Measurements from ENCODE around the gene OR6V1.

DNA sequence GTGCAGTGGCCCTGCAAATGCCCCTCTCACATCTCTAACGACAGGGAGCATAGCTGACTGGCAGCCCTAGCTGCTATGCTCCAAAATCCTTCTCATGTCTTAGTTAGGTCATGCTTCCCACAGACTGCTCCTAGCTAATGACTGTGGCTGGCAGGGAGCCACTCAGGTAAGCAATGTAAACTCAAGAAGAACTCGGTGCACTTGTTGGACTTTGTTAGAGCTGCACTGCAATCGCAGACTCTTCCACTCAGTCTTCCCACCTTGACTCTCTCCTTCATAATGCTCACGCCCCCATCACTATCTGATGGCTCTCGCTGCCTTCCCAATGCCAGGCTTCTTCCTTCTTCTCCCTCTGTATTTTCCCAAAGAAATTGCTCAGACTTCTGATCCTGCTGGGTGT is 49.2 kb upstream of the OR6V1 start:
- TF ChIP-seq, protein P1, sequence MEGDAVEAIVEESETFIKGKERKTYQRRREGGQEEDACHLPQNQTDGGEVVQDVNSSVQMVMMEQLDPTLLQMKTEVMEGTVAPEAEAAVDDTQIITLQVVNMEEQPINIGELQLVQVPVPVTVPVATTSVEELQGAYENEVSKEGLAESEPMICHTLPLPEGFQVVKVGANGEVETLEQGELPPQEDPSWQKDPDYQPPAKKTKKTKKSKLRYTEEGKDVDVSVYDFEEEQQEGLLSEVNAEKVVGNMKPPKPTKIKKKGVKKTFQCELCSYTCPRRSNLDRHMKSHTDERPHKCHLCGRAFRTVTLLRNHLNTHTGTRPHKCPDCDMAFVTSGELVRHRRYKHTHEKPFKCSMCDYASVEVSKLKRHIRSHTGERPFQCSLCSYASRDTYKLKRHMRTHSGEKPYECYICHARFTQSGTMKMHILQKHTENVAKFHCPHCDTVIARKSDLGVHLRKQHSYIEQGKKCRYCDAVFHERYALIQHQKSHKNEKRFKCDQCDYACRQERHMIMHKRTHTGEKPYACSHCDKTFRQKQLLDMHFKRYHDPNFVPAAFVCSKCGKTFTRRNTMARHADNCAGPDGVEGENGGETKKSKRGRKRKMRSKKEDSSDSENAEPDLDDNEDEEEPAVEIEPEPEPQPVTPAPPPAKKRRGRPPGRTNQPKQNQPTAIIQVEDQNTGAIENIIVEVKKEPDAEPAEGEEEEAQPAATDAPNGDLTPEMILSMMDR (IDR thresholded peaks at IDR 0.05): no peak
- TF ChIP-seq POLR2A (IDR thresholded peaks at IDR 0.05; ENCODE audit: low read depth): no peak

Measured in esophagus muscularis mucosa (tissue), 3 donors.